ENCODE measurements around the gene C19orf47.

C19orf47 gene, protein sequence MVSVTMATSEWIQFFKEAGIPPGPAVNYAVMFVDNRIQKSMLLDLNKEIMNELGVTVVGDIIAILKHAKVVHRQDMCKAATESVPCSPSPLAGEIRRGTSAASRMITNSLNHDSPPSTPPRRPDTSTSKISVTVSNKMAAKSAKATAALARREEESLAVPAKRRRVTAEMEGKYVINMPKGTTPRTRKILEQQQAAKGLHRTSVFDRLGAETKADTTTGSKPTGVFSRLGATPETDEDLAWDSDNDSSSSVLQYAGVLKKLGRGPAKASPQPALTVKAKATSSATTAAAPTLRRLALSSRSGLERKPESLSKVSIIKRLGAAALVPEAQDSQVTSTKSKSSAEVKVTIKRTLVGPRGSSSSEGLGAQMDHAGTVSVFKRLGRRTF

GRCh38 chr19:40348125-40348913, at the start of gene C19orf47, which contains the start of gene PLD3:
TSS of gene C19orf47 (minus strand) at chr19:40348397. CDS start at chr19:40341857, 6,540 bp downstream.
TSS of gene PLD3 (plus strand) at chr19:40348695. CDS start at chr19:40366484, 17,789 bp downstream.
- DNase-seq: peak; percentile 99

- DNase-seq: no peak
These were observed 49.3 kb upstream of the C19orf47 start for GRCh38 chr19:40397568-40397906.

GRCh38 chr19:40396886-40397567, 48.8 kb upstream of the C19orf47 start:
- no peak for DNase-seq

DNA sequence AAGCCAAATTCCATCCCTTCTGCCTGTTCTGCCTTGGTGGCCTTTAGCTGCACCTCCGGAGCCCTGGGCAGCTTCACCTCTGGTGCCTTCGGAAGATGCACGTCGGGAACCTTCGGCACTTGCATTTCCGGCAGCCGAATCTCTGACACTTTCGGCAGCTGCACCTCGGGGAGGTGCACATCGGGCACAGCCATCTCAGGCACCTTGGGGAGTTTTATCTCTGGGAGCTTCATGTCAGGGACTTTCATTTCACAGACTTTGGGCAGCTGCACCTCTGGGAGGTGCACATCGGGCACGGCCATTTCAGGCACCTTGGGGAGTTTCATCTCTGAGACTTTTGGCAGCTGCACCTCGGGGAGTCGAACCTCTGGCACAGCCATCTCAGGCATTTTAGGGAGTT, 47.8 kb upstream of the C19orf47 start:
- DNase-seq: no peak

GRCh38 chr19:40394816-40395210, 46.6 kb upstream of the C19orf47 start:
- DNase-seq: no peak

GRCh38 chr19:40393894-40394815, 46.0 kb upstream of the C19orf47 start:
- DNase-seq: no peak

- DNase-seq: no peak
These were observed 44.8 kb upstream of the C19orf47 start for GRCh38 chr19:40392894-40393517.

DNA sequence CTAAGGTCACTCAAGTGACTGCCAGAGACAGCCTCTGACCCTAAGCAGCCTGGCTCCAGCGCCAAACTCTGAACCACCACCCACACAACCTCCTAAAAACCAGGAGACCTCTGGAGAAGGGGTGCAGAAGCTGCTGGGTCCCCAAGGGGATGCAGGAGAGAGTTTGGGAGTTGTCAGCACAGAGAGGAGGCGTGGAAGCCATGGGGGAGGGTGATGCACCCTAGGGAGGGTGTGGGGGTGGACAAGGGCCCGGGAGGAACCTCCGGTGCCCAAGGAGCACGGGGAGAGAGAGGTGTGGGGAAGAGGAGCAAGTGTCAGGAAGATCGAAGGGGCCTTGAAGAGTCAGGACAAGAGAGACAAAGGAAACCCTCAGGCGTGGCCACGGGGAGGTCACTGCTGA, 43.9 kb upstream of the C19orf47 start:
- no peak for DNase-seq

GRCh38 chr19:40390084-40390742, 42.0 kb upstream of the C19orf47 start, which contains the start of gene HIPK4:
TSS of gene HIPK4 (minus strand) at chr19:40390181. CDS start at chr19:40389902, 279 bp downstream.
- DNase-seq: no peak

DNA sequence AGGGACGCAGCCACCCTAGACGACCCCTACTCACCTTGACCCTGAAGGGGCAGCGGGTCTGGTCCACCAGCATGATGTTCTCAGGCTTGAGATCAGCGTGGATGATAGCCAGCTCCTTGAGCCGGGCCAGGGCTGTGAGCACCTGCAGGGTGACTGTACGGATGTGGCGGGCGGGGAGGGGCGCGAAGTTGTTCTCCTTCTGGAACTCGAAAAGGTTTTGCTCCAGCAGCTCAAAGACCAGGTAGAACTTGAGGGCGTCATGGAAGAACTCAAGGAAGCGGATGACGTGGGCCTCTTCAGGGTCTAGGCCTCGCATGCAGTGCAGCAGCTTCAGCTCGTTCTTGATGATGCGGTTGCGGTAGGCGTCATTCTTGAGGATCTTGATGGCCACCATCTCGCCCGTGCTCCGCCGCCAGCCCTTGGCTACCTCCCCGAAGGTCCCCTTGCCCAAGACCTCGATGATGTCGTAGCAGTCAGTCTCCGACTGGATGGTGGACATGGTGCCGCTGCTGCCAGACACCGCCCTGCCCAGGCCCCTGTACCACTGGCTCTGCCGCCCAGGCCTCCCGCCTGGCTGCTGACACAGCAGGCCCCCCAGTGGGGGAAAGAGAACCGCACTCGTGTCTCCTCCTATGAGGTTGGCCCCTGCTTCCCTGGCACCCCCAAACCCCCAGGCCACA, 41.3 kb upstream of the C19orf47 start:
- DNase-seq: no peak

DNA sequence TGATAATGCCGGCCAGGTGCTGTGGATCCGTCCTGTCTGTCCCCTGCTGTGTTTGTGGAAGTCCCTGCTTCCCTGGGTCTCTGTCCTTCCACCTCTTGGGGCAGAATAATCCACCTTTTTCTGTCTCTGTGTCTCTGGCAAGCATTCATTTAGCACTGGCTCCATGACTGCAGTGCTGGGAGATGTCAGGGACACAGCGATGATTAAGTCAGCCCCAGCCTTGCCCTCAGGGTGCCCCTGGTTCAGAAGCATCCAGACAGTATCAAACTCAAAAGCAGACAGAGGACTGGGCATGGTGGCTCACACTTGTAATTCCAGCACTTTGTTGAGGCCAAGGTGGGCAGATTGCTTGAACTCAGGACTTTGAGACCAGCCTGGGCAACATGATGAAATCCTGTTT, 40.3 kb upstream of the C19orf47 start:
- DNase-seq: no peak

DNA sequence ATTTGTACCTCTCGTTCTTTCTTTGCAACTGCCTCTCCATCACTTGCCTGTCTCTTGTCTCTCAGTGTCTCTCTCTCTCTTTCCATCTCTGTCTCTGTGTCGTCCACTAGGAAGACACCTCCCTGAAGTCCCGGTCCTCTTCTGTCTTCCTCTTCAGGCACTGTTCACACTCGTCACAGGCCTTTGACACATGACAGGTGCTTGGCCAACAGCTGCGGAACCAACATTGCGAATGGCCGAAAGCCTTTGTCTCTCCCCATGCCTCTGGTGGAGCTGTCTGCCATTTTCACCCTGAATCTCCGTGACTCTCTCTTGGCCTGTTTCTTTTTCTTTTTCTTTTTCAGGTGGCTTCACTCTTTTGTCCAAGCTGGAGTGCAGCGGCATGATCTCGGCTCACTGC, 39.0 kb upstream of the C19orf47 start:
- DNase-seq: no peak

- no peak for DNase-seq
These were observed 35.6 kb upstream of the C19orf47 start for GRCh38 chr19:40383668-40384248.

- DNase-seq: no peak
These were observed 33.1 kb upstream of the C19orf47 start for GRCh38 chr19:40381321-40381720.

DNA sequence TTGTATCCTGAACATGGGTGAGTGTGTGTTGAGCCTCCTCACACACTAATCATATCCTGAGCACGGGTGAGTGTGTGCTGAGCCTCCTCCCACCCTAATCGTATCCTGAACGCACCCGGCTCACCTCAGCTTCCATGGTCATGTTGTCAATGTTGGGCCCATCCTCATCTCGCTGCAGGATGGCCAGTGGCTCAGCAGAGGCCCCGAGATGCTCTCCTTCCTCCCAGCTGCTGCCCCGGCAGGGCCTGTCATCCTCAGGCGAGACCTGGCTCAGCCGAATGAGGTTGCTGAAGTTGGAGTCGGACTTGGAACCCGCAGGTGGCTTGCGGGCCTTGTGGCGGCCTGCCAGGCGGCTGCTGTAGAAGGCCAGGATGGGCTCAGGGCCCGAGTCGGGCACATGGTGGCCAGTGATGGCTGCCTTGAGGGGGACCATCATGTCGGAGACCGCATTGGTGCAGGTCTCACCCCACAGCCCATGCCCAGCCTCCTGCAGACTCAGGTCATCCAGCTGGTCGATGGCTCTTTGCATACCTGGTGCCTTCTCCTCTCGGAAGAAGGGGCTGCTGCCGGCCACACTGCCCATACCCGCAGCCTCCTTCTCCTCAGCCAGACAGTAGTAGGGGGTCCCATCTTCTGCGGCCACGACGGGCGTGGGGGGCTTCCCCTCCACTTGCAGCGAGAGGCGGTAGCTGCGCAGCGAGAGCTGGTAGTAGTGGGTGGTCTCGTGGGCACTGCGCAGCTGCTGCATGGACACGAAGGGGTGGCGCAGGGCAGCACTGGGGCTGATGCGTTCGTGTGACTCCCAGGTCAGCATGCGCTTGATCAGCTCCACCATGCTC, 32.2 kb upstream of the C19orf47 start:
- no peak for DNase-seq

- DNase-seq: no peak
These were observed 31.4 kb upstream of the C19orf47 start for GRCh38 chr19:40379446-40380198.

DNA sequence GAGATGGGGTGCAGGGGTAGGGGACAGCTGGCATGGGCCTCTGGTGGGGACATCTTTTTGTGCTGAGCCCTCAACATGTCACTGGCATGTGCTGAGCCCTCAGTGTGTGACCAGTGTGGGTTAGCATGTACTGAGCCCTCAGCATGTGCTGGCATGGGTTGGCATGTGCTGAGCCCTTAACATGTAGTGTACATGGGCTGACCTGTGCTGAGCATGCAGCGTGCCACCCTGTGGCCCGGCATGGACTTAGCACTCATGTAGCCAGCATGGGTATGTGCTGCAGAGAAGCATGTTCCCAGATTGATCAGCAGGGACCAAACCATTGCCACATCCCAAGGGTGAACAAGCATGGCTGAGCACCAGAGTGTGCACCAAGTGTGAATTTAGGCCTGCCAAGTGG, 30.3 kb upstream of the C19orf47 start:
- no peak for DNase-seq

DNA sequence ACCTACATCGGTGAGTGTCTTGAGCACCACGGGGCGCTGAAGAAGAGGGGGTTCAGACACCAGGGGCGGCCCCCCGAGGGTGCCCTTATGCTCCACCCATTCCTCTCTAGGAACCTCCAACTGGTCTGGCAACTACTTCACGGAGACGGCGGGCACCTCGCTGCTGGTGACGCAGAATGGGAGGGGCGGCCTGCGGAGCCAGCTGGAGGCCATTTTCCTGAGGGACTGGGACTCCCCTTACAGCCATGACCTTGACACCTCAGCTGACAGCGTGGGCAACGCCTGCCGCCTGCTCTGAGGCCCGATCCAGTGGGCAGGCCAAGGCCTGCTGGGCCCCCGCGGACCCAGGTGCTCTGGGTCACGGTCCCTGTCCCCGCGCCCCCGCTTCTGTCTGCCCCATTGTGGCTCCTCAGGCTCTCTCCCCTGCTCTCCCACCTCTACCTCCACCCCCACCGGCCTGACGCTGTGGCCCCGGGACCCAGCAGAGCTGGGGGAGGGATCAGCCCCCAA, 29.7 kb upstream of the C19orf47 start:
- no peak for DNase-seq
